GM12801 (cell line): ENCODE results near the gene MINDY4.

Experiments
- TF ChIP-seq, protein P1 (sequence below): IDR thresholded peaks from one replicate; pipeline ENCODE4 v1.5.1; 2011; ENCODE audit warnings: control low read depth; ENCODE audit not compliant: insufficient read length; ENCODE audit errors: extremely low read depth

Gene MINDY4

DNA sequence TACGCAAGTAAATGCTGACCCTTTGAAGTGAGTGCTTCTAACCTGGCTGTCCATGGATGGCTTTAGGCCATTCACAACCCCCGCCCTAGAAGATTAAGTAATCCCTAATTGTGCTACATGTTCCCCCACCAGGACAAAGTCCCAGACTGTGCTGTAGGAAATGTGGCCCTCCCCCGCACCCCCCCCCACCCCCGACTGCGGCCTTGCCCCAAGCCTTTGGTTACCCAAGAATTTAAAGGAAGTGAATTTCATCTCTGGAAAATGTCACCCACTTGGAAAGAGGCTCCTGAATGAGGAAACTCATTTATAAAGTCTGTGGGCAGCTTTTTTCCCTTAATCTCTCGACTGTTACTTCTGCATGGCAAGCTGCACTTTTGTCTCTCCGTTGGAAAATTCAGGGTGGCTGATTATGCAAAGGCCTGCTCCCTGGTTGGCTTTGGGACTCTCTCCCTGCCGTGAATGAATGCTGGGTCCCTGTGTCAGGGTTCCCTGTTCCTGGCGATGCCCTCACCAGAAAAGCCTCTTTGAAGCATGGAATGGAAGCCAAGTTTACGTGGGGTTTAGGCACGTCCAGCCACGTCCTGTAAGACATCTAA, 109.0 kb downstream of the MINDY4 start:
- TF ChIP-seq, protein P1, sequence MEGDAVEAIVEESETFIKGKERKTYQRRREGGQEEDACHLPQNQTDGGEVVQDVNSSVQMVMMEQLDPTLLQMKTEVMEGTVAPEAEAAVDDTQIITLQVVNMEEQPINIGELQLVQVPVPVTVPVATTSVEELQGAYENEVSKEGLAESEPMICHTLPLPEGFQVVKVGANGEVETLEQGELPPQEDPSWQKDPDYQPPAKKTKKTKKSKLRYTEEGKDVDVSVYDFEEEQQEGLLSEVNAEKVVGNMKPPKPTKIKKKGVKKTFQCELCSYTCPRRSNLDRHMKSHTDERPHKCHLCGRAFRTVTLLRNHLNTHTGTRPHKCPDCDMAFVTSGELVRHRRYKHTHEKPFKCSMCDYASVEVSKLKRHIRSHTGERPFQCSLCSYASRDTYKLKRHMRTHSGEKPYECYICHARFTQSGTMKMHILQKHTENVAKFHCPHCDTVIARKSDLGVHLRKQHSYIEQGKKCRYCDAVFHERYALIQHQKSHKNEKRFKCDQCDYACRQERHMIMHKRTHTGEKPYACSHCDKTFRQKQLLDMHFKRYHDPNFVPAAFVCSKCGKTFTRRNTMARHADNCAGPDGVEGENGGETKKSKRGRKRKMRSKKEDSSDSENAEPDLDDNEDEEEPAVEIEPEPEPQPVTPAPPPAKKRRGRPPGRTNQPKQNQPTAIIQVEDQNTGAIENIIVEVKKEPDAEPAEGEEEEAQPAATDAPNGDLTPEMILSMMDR, result no peak

DNA sequence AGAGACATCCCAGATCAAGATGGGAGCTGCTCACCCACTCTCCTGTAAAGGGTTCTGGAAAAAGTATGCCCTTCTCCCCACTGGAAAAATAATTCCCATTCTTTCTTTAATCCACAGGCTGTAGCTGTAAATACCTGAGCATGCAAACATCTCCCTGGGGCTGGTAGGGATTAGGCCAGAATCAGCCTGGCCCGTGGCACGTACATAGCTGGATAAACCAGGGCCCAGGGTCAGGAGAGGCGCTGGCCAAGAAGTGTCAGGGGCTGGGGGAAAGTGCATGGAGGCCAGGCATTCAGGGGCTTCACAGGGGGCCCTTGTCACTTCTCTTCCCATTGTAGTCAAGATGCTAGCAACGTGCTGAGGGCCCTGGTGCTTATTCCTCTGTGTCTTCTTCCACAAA, 109.7 kb downstream of the MINDY4 start:
- TF ChIP-seq, protein P1, result no peak

DNA sequence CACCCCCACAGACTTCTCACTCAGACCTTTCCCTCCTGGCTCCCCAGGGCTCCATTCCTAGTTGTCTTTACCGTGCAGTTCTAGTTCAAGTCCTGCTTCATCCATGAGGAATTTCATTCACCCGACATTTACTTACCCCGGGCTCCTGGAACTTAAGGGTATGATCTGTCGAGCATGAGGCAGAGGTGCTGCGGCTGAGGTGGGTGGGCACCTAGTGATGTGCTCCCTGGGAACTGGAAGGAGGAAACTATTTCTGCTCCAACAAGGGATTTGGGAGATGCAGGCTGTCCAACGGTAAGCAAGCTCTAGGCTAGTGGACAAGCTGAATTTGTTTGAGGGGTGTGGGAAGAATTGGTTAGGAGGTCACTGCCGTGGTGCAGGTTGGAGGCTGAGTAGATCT, 110.2 kb downstream of the MINDY4 start:
- TF ChIP-seq, protein P1, result no peak

DNA sequence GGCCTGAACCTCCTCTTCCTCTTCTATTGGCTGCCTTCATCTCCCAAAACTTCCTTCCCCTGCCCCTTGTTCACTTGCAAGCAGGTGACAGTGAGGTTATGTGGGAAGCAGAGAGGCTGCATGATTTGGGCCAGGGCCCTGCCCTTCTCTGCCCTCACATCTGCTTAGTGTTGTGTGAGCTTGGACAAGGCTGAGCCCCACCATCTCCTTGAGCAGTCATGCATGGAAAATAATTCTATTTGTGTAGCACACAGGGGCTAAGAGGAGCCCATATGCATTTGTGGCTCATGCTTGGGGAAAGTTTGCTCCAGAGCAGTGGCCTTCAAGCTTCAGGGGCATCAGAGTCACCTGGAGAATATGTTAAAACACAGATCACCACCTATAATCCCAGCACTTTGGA, 113.7 kb downstream of the MINDY4 start:
- TF ChIP-seq, protein P1, result no peak

DNA sequence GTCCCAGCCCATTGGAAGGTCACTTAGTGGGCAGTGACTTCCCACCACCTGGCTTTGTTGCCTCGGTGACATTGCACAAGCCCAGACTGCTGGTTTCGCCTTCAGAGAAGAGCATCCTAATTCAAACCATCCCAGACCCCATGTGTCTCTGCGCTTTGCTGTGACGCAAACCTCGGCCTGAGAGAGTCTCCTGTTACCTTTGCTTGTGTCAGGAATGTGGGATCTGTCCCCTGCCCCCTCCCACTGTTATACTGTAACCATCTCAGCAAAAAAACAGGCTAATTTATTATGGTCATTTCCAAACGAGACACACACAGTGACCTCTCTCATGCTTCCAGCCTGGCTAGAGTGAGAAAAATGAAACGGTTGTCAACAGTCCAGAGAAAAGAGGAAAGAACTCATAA, 115.4 kb downstream of the MINDY4 start:
- TF ChIP-seq, protein P1, result no peak

DNA sequence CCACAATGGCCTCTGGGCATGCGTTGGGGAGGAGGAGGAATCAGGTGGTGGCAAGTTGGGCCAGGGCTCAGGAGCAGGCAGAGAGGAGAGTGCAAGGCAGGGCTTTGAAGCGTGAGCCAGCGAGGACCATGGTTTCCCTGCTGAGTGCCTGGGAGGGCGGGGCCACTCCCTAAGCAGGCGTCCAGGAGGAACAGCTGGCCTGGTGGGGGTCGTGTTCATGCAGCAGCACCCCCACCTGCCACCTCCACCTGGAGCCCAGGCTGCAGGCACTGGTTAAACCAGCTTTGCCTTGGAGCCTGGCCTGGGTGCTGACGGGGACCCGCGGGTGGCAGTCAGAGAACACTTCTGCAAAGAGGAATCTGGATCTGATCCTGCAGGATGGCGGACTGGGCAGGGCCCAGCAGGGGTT, 116.3 kb downstream of the MINDY4 start:
- TF ChIP-seq, protein P1, result no peak

DNA sequence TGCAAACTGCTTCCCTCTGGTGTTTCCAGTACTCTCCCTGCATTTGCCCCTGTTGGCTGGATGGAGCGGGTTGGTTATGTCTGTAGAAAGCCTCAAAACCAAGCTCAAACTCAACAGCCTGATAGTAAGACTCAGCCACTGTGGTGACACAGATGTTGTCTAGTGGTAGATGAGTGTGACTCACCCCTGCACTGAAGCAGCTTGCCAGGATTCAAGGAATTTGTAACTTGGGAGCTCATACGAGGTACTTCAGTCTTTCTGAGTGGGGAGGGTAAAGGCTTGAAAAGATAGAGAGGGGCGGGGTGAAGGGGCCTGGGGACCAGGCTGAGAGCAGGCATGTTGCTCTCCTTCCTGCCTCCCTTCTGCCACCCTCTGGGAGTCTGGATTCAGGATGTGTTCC, 117.5 kb downstream of the MINDY4 start:
- TF ChIP-seq, protein P1, result no peak
